B cell (primary cell): ENCODE measurements around the gene CCDC183. TPM values are rescaled to one million over a fixed set of nuclear protein-coding genes. Genes with fewer than 3 reads are reported as not detected.
"Not testable (repeated sequence)": the region's sequence is repeated elsewhere in the genome, so short reads cannot be mapped to it uniquely, and the experiment has no call there.

Experiments used
- ATAC-seq: fragments of 200-7000 bp; cut with Tn5 transposase; one replicate; pipeline ENCODE4 v1.10.0; 2021; ENCODE audit warnings: low read depth, mild to moderate bottlenecking, moderate number of reproducible peaks, moderate library complexity
- CTCF ChIA-PET: fragments of 350-600 bp; sonication (Branson Sonifier 250); formaldehyde crosslinking; loops from one replicate; lab custom pipeline; 2021; ENCODE audit warnings: antibody characterized with exemption, inconsistent platforms; lab: Charles Lee
- POLR2A ChIA-PET: fragments of 350-600 bp; sonication (Branson Sonifier 250); formaldehyde crosslinking; loops from one replicate; lab custom pipeline; 2021; ENCODE audit warnings: antibody characterized with exemption; lab: Charles Lee
- DNase-seq: peaks from one replicate; pipeline ENCODE4 v3.0.0; 2013
- H2AFZ ChIP-seq: 2 replicates; pipeline ENCODE4 v1.6.1; 2012; ENCODE audit warnings: mild to moderate bottlenecking, low read depth, low read length; ENCODE audit not compliant: insufficient read depth, poor library complexity, severe bottlenecking
- H3K27ac ChIP-seq, 2 donors: 1 replicate in 1 of 2; 2 replicates in 1 of 2; pipeline ENCODE4 v1.5.1; 2012 to 2013; ENCODE audit warnings: low read length in 2 of 2, mild to moderate bottlenecking in 2 of 2, moderate library complexity in 1 of 2
- H3K27me3 ChIP-seq, 4 experiments: fragments of 200-600 bp in 1 of 4; sonication (generic) in 1 of 4; replicated peaks in 1 of 4; 1 replicate in 2 of 4; 2 replicates in 2 of 4; pipeline versions ENCODE4 v1.6.1 to v1.7.0; 2013 to 2016; ENCODE audit warnings: low read length in 3 of 4, mild to moderate bottlenecking in 2 of 4, mixed read lengths in 1 of 4, moderate library complexity in 1 of 4; ENCODE audit not compliant: insufficient read depth in 4 of 4, control insufficient read depth in 3 of 4; ENCODE audit errors: control extremely low read depth in 1 of 4
- H3K36me3 ChIP-seq, 2 experiments: replicated peaks in 1 of 2; 1 replicate in 1 of 2; 2 replicates in 1 of 2; pipeline versions ENCODE4 v1.6.1 to v1.7.1; 2013; ENCODE audit warnings: low read length in 1 of 2; ENCODE audit not compliant: insufficient read depth in 2 of 2, control insufficient read depth in 1 of 2; ENCODE audit errors: control extremely low read depth in 1 of 2, extremely low read depth in 1 of 2
- H3K4me1 ChIP-seq, 2 donors: fragments of 200-600 bp in 1 of 2; sonication (generic) in 1 of 2; 1 replicate in 1 of 2; 2 replicates in 1 of 2; pipeline versions ENCODE4 v1.5.1 to v1.6.1; 2013 to 2017; ENCODE audit warnings: low read length in 2 of 2; ENCODE audit not compliant: control insufficient read depth in 2 of 2, insufficient read depth in 2 of 2
- H3K4me2 ChIP-seq: replicated peaks from 2 replicates; pipeline ENCODE3; 2012; ENCODE audit warnings: mild to moderate bottlenecking, low read depth, low read length; ENCODE audit not compliant: poor library complexity, severe bottlenecking
- H3K4me3 ChIP-seq, 5 experiments: fragments of 200-600 bp in 1 of 5; sonication (generic) in 1 of 5; 1 replicate in 3 of 5; 2 replicates in 2 of 5; pipeline versions ENCODE4 v1.5.1 to v1.7.0; 2011 to 2016; ENCODE audit warnings: low read length in 4 of 5, mild to moderate bottlenecking in 4 of 5, low read depth in 2 of 5, control low read depth in 1 of 5, moderate library complexity in 1 of 5; ENCODE audit not compliant: insufficient read depth in 1 of 5; ENCODE audit errors: control extremely low read depth in 1 of 5, extremely low read depth in 1 of 5
- H3K79me2 ChIP-seq: fragments of 200-600 bp; sonication (generic); one replicate; pipeline ENCODE4 v1.6.0; 2016; ENCODE audit warnings: low read length; ENCODE audit not compliant: control insufficient read depth, insufficient read depth
- H3K9ac ChIP-seq: fragments of 200-600 bp; sonication (generic); 2 replicates; pipeline ENCODE4 v1.6.1; 2017; ENCODE audit warnings: mild to moderate bottlenecking, low read length, moderate library complexity
- H3K9me3 ChIP-seq, 3 donors: one replicate each; pipeline versions ENCODE4 v1.6.1 to v1.7.1; 2013; ENCODE audit warnings: low read length in 2 of 3; ENCODE audit not compliant: control insufficient read depth in 2 of 3, insufficient read depth in 1 of 3; ENCODE audit errors: control extremely low read depth in 1 of 3
- H4K20me1 ChIP-seq: 2 replicates; pipeline ENCODE4 v1.6.0; 2012; ENCODE audit warnings: mild to moderate bottlenecking, low read length; ENCODE audit not compliant: insufficient read depth, control insufficient read depth, poor library complexity, severe bottlenecking
- H3K27ac Mint-ChIP-seq: one replicate; pipeline ENCODE4 v1.8.0; 2021; ENCODE audit warnings: mixed read lengths
- H3K27me3 Mint-ChIP-seq: one replicate; pipeline ENCODE4 v1.8.0; 2021; ENCODE audit warnings: mixed read lengths
- H3K4me1 Mint-ChIP-seq: one replicate; pipeline ENCODE4 v1.8.0; 2021; ENCODE audit warnings: mixed read lengths
- H3K4me3 Mint-ChIP-seq: one replicate; pipeline ENCODE4 v1.8.0; 2021; ENCODE audit warnings: mixed read lengths
- H3K9me3 Mint-ChIP-seq: one replicate; pipeline ENCODE4 v1.8.0; 2022; ENCODE audit warnings: mixed read lengths; ENCODE audit not compliant: insufficient read depth
- WGBS: methylation state at CpG from one replicate; pipeline ENCODE4 v1.1.5; 2013; ENCODE audit warnings: missing lambda C conversion rate; ENCODE audit not compliant: insufficient coverage; 5-methylcytosine and 5-hydroxymethylcytosine counted together
- intact Hi-C: fragments of 100-400 bp; cut with micrococcal nuclease; formaldehyde crosslinking; loops from one replicate; pipeline ENCODE4 v1.10.0; 2022
- polyA plus RNA-seq: library from polyadenylated mRNA; depleted of rRNA; stranded (reverse); fragments of >200 nt; gene quantifications from 2 replicates; pipeline ENCODE4 v1.2.3, GENCODE V29; 2012
- total RNA-seq, 2 donors: library from RNA; stranded (reverse); fragments of 120-200 nt in 1 of 2; gene quantifications; 1 replicate in 1 of 2; 2 replicates in 1 of 2; pipeline versions ENCODE4 v1.2.3 to v1.2.4, GENCODE V29; 2013 to 2022
- TF ChIP-seq, protein P1 (sequence below): fragments of 200-600 bp; IDR thresholded peaks from one replicate; pipeline ENCODE4 v1.8.0; 2022; ENCODE audit warnings: antibody characterized with exemption, mild to moderate bottlenecking

The CCDC183 gene
- total and polyA plus RNA-seq, 2 donors (not counting 1 experiment from before 2014, with no cell fraction given): 1.8 to 4.9 TPM

DNA sequence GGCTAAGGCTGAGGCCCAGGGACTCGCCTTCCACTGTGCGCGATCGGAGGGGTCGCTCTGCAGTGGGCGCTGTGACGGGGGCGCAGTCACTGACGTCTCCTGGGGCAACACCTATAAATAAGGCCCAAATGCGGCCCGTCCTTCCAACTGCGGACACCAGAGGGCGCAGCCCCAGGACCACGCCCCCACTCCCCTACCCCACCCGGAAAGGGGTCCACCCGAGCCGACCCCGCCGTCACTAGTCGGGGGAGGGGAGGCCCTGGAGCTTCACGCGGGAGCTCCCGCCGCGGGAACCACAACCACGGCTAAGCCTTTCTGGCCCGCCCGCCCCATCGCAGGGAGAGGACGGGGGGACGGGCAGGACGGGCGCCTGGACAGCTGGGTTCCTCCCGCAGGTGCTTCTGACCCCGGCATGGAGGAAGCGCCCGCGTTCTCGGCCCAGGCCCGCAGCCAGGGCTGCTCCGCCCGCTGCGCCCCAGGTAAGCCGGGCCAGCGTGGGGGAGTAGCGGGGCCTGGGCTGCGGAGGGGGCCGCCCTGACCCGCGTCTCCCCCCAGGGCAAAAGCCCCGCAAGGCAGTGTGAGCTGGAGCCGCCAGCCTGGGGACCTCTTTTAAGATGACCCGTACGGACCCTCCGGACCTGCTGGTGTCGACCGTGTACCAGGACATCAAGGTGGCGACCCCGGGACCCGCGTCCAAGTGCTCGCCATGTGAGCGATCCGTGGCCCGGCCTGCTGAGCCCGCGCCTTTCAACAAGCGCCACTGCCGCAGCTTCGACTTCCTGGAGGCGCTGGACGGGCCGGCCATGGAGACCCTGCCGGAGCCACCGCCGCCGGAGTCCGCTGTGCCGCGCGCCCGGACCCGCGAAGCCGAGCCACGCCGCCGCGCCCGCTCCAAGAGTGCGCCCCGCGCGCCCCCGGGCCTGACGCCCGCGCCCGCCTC, 47.9 kb downstream of the CCDC183 start:
- H3K4me3 Mint-ChIP-seq: peak overlapping the region; percentile 82
- CTCF ChIA-PET: interaction anchor here (0.6 to 3.5 kb wide), 9 partner anchors 10 to 205 kb away, joined by 3 to 15 read pairs (median 11); partner anchors contain the start of genes FUT7 and RABL6
- Histone ChIP-seq H3K9me3 (peaks cover 0 to 25% (median 0%) of the 10 kb centered on the region in 3 donors), H3K4me3 (peak overlapping the region in 1 of 5 experiments; percentile 24), H3K4me1 (peaks cover 42 to 48% of the 10 kb centered on the region in 2 donors), H4K20me1 (peaks cover 24% of the 10 kb centered on the region), H3K27me3 (peaks cover 0 to 39% (median 12%) of the 10 kb centered on the region in 4 experiments), H3K4me2 (peak overlapping the region; percentile 60), H3K9ac (peak overlapping the region; percentile 29)
- not testable (repeated sequence) for H2AFZ ChIP-seq, H3K36me3 ChIP-seq, H3K79me2 ChIP-seq, H3K27me3 Mint-ChIP-seq, H3K27ac ChIP-seq, H3K9me3 Mint-ChIP-seq
- intact Hi-C loops: loop anchor here (2.0 kb wide), 2 partner anchors 37 to 191 kb away; partner anchors contain the start of gene RABL6
- ATAC-seq: peak; percentile 32
- peak; percentile 72 for DNase-seq
- POLR2A ChIA-PET: interaction anchor here (1.2 kb wide), 1 partner anchor 77 kb away, joined by 5 read pairs; no protein-coding TSS in a partner anchor
- 10% methylated on average over 99 of the region's 99 CpGs for WGBS
- peaks cover 24% of the 10 kb centered on the region for H3K4me1 Mint-ChIP-seq
- TF ChIP-seq, protein P1, sequence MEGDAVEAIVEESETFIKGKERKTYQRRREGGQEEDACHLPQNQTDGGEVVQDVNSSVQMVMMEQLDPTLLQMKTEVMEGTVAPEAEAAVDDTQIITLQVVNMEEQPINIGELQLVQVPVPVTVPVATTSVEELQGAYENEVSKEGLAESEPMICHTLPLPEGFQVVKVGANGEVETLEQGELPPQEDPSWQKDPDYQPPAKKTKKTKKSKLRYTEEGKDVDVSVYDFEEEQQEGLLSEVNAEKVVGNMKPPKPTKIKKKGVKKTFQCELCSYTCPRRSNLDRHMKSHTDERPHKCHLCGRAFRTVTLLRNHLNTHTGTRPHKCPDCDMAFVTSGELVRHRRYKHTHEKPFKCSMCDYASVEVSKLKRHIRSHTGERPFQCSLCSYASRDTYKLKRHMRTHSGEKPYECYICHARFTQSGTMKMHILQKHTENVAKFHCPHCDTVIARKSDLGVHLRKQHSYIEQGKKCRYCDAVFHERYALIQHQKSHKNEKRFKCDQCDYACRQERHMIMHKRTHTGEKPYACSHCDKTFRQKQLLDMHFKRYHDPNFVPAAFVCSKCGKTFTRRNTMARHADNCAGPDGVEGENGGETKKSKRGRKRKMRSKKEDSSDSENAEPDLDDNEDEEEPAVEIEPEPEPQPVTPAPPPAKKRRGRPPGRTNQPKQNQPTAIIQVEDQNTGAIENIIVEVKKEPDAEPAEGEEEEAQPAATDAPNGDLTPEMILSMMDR: peak; percentile 74
- H3K27ac Mint-ChIP-seq: peak overlapping the region; percentile 78
